HCT116 (cell line): ENCODE results near the gene COL23A1. TPM values are rescaled to one million over a fixed set of nuclear protein-coding genes. Genes with fewer than 3 reads are reported as not detected.

Source experiments
- ATAC-seq: fragments of 200-7000 bp; cut with Tn5 transposase; 2 replicates; pipeline ENCODE4 v1.9.1; 2020; ENCODE audit warnings: mild to moderate bottlenecking, moderate library complexity
- BruUV-seq: library from RNA; stranded (reverse); fragments of 400-500 nt; replicated peaks from 2 replicates; lab custom pipeline; 2021; lab: Mats Ljungman, UMichigan
- CTCF ChIA-PET: fragments of 300-600 bp; sonication (Branson Sonifier 250); formaldehyde crosslinking; loops from one replicate; lab custom pipeline; 2021; ENCODE audit warnings: antibody characterized with exemption; lab: Charles Lee
- POLR2A ChIA-PET: fragments of 300-600, 350-600 bp; sonication (Branson Sonifier 250); formaldehyde crosslinking; loops from one replicate; lab custom pipeline; 2021; ENCODE audit warnings: antibody characterized with exemption; lab: Charles Lee
- RAD21 ChIA-PET, 2 experiments: fragments of 300-600 bp; sonication (Branson Sonifier 250); formaldehyde crosslinking; loops; one replicate each; lab custom pipeline; 2023; ENCODE audit warnings: low total read pairs in 2 of 2; ENCODE audit not compliant: uncharacterized antibody in 2 of 2, unreplicated experiment in 2 of 2, low non-redundant PET in 1 of 2; lab: Charles Lee
- DNase-seq: peaks from one replicate; pipeline ENCODE4 v3.0.0-alpha.2; 2010; ENCODE audit warnings: low read depth, low spot score
- H2AFZ ChIP-seq: fragments of 200-600 bp; shearing (Covaris generic), sonication (generic); 2 replicates; pipeline ENCODE4 v1.6.1; 2017; ENCODE audit warnings: low read depth, mixed run types, mixed read lengths, antibody characterized with exemption, low read length; ENCODE audit not compliant: poor library complexity, severe bottlenecking
- H3K27ac ChIP-seq: 2 replicates; pipeline ENCODE4 v1.5.1; 2012; ENCODE audit warnings: low read depth, low read length
- H3K27me3 ChIP-seq: fragments of 200-600 bp; sonication (generic); 2 replicates; pipeline ENCODE4 v1.6.1; 2016; ENCODE audit warnings: mixed run types, low read length, mixed read lengths; ENCODE audit not compliant: insufficient read depth
- H3K36me3 ChIP-seq, 2 experiments: fragments of 200-500 bp in 1 of 2; fragments of 200-600 bp in 1 of 2; sonication (Bioruptor generic) in 1 of 2; sonication (generic) in 1 of 2; 2 replicates each; pipeline versions ENCODE4 v1.5.1 to v1.6.1; 2014 to 2016; ENCODE audit warnings: low read length in 2 of 2, inconsistent platforms in 1 of 2, mixed read lengths in 1 of 2, mixed run types in 1 of 2; ENCODE audit not compliant: insufficient read depth in 2 of 2, control insufficient read depth in 1 of 2
- H3K4me1 ChIP-seq, 2 experiments: fragments of 200-600 bp in 1 of 2; sonication (generic) in 1 of 2; 2 replicates each; pipeline versions ENCODE4 v1.5.1 to v1.6.1; 2012 to 2017; ENCODE audit warnings: low read length in 2 of 2, inconsistent platforms in 1 of 2, mild to moderate bottlenecking in 1 of 2, mixed read lengths in 1 of 2, mixed run types in 1 of 2, moderate library complexity in 1 of 2; ENCODE audit not compliant: insufficient read depth in 2 of 2, control insufficient read depth in 1 of 2
- H3K4me2 ChIP-seq: fragments of 200-600 bp; sonication (generic); 2 replicates; pipeline ENCODE4 v1.6.1; 2017; ENCODE audit warnings: mixed run types, low read length, mixed read lengths
- H3K4me3 ChIP-seq, 2 experiments: fragments of 200-600 bp in 1 of 2; sonication (generic) in 1 of 2; replicated peaks in 1 of 2; 2 replicates each; pipeline ENCODE4 v1.5.1; 2011 to 2016; ENCODE audit warnings: low read length in 2 of 2, control low read depth in 1 of 2, low read depth in 1 of 2, mild to moderate bottlenecking in 1 of 2, mixed read lengths in 1 of 2, mixed run types in 1 of 2
- H3K79me2 ChIP-seq: fragments of 200-600 bp; sonication (generic); 2 replicates; pipeline ENCODE4 v1.6.1; 2017; ENCODE audit warnings: mild to moderate bottlenecking, mixed run types, low read length, moderate library complexity, mixed read lengths; ENCODE audit not compliant: insufficient read depth
- H3K9ac ChIP-seq: fragments of 200-600 bp; sonication (generic); 2 replicates; pipeline ENCODE4 v1.6.1; 2016; ENCODE audit warnings: low read length, mixed read lengths
- H3K9me2 ChIP-seq: fragments of 200-600 bp; sonication (generic), shearing (Covaris generic); 2 replicates; pipeline ENCODE4 v1.6.1; 2017; ENCODE audit warnings: mixed run types, mild to moderate bottlenecking, moderate library complexity; ENCODE audit not compliant: insufficient read depth
- H3K9me3 ChIP-seq, 2 experiments: fragments of 200-500 bp in 1 of 2; fragments of 200-600 bp in 1 of 2; sonication (Bioruptor generic) in 1 of 2; sonication (generic) in 1 of 2; 2 replicates each; pipeline ENCODE4 v1.6.1; 2014 to 2017; ENCODE audit warnings: low read length in 2 of 2, mixed read lengths in 2 of 2, inconsistent platforms in 1 of 2, low read depth in 1 of 2, mild to moderate bottlenecking in 1 of 2, mixed run types in 1 of 2, moderate library complexity in 1 of 2; ENCODE audit not compliant: control insufficient read depth in 1 of 2, insufficient read depth in 1 of 2
- H4K20me1 ChIP-seq: fragments of 200-600 bp; sonication (generic), shearing (Covaris generic); 2 replicates; pipeline ENCODE4 v1.6.1; 2017; ENCODE audit warnings: mixed run types, mild to moderate bottlenecking, moderate library complexity; ENCODE audit not compliant: insufficient read depth
- CEBPB ChIP-seq: IDR thresholded peaks from 2 replicates; pipeline ENCODE4 v1.6.1; 2012; ENCODE audit warnings: low read depth
- EGR1 ChIP-seq: IDR thresholded peaks from 2 replicates; pipeline ENCODE4 v1.6.1; 2012; ENCODE audit warnings: low read depth
- JUND ChIP-seq: IDR thresholded peaks from 2 replicates; pipeline ENCODE4 v1.6.1; 2012
- MAX ChIP-seq: IDR thresholded peaks from 2 replicates; pipeline ENCODE4 v1.6.1; 2012
- POLR2AphosphoS5 ChIP-seq: IDR thresholded peaks from 2 replicates; pipeline ENCODE4 v1.6.1; 2011; ENCODE audit warnings: mild to moderate bottlenecking, low read depth, low read length, moderate library complexity
- RAD21 ChIP-seq: IDR thresholded peaks from 2 replicates; pipeline ENCODE4 v1.6.1; 2012; ENCODE audit warnings: low read depth, mild to moderate bottlenecking
- SP1 ChIP-seq: IDR thresholded peaks from 2 replicates; pipeline ENCODE4 v1.6.1; 2012; ENCODE audit warnings: low read depth
- SRF ChIP-seq: IDR thresholded peaks from 2 replicates; pipeline ENCODE4 v1.6.1; 2012; ENCODE audit warnings: low read depth
- ZBTB33 ChIP-seq: IDR thresholded peaks from 2 replicates; pipeline ENCODE4 v1.6.1; 2011; ENCODE audit warnings: mild to moderate bottlenecking, low read length, moderate library complexity; ENCODE audit not compliant: insufficient replicate concordance; ENCODE audit errors: extremely low read depth
- ZFX ChIP-seq: fragments of 450-650 bp; IDR thresholded peaks from 2 replicates; pipeline ENCODE4 v1.6.1; 2017
- ZNF274 ChIP-seq: fragments of 200-500 bp; sonication (Bioruptor generic); IDR thresholded peaks from 2 replicates; pipeline ENCODE4 v1.6.1; 2014; ENCODE audit warnings: mild to moderate bottlenecking, low read depth, low read length, inconsistent platforms
- intact Hi-C: fragments of 100-400 bp; cut with micrococcal nuclease; formaldehyde crosslinking; loops from 2 replicates; pipeline ENCODE4 v1.10.0; 2022
- total RNA-seq: library from RNA; stranded (reverse); gene quantifications from one replicate; pipeline ENCODE4 v1.2.1, GENCODE V29; 2021; ENCODE audit not compliant: unreplicated experiment

Gene COL23A1
- total RNA-seq, 1 experiment from 2014 or later = not detected

- H3K79me2 ChIP-seq = no peaks in the 10 kb centered on the region
- H3K36me3 ChIP-seq = no peaks in the 10 kb centered on the region
- ChIA-PET RAD21 (no interaction called here), POLR2A (no interaction called here), CTCF (no interaction called here)
- H3K4me2 ChIP-seq = no peak overlapping the region
- DNase-seq = no peak
- H3K27me3 ChIP-seq = no peaks in the 10 kb centered on the region
- no peak overlapping the region for H3K9ac ChIP-seq
- H4K20me1 ChIP-seq = no peaks in the 10 kb centered on the region
- BruUV-seq = no TSS peak
- no peaks in the 10 kb centered on the region for H3K4me1 ChIP-seq
- H3K27ac ChIP-seq = no peak overlapping the region
- no peaks in the 10 kb centered on the region for H3K9me3 ChIP-seq
- TF ChIP-seq ZBTB33 = no peak
- TF ChIP-seq ZFX = no peak
- no peak for TF ChIP-seq JUND
- TF ChIP-seq SP1 = no peak
- TF ChIP-seq MAX = no peak
- TF ChIP-seq POLR2AphosphoS5 = no peak
- no peak for TF ChIP-seq SRF
- no peak for TF ChIP-seq RAD21
- TF ChIP-seq ZNF274 = no peak
- TF ChIP-seq EGR1 = no peak
- no peak for TF ChIP-seq CEBPB
- H3K4me3 ChIP-seq = no peak overlapping the region
- ATAC-seq = no peak
- no peak overlapping the region for H2AFZ ChIP-seq
- no peaks in the 10 kb centered on the region for H3K9me2 ChIP-seq
- intact Hi-C loops = no loop called here
Measured at GRCh38 chr5:178445534-178445933, 144.7 kb downstream of the COL23A1 start.
